Right lobe of liver (tissue), 6 donors: ENCODE measurements around the gene ASZ1. TPM values are rescaled to one million over a fixed set of nuclear protein-coding genes. Genes with fewer than 3 reads are reported as not detected.

Experiments used
- ATAC-seq, 4 donors: fragments of 200-7000 bp; cut with Tn5 transposase; one replicate each; pipeline ENCODE4 v1.9.1; 2020; ENCODE audit warnings: mild to moderate bottlenecking in 4 of 4, moderate library complexity in 4 of 4
- DNase-seq, 3 donors: peaks; one replicate each; pipeline ENCODE4 v3.0.0-alpha.2; 2020
- H3K27ac ChIP-seq, 3 donors: fragments of 200-600 bp; one replicate each; pipeline ENCODE4 v1.8.0; 2022
- H3K27me3 ChIP-seq, 2 donors: fragments of 200-600 bp; one replicate each; pipeline ENCODE4 v1.8.0; 2022
- H3K36me3 ChIP-seq, 4 donors: fragments of 200-600 bp; sonication (generic) in 1 of 4; one replicate each; pipeline versions ENCODE4 v1.5.1 to v1.8.0; 2017 to 2022; ENCODE audit warnings: control low read depth in 1 of 4
- H3K4me1 ChIP-seq, 4 donors: fragments of 200-600 bp; sonication (generic) in 1 of 4; one replicate each; pipeline versions ENCODE4 v1.5.1 to v1.8.0; 2017 to 2022; ENCODE audit warnings: control low read depth in 1 of 4
- H3K4me3 ChIP-seq, 3 donors: fragments of 200-600 bp; one replicate each; pipeline ENCODE4 v1.8.0; 2022
- H3K9me3 ChIP-seq, 4 donors: fragments of 200-600 bp; sonication (generic) in 1 of 4; one replicate each; pipeline versions ENCODE4 v1.5.1 to v1.8.0; 2017 to 2022; ENCODE audit warnings: control low read depth in 1 of 4
- CTCF ChIP-seq, 4 donors: fragments of 200-600 bp in 3 of 4; fragments of 450-650 bp in 1 of 4; IDR thresholded peaks; one replicate each; pipeline versions ENCODE4 v1.5.1 to v1.8.0; 2016 to 2022; ENCODE audit warnings: antibody characterized with exemption in 4 of 4, mild to moderate bottlenecking in 2 of 4
- POLR2A ChIP-seq: fragments of 450-650 bp; IDR thresholded peaks from one replicate; pipeline ENCODE4 v1.6.1; 2017; ENCODE audit warnings: antibody characterized with exemption, mild to moderate bottlenecking
- WGBS: methylation state at CpG from one replicate; pipeline ENCODE4 v1.1.6; 2018; ENCODE audit warnings: low coverage, low lambda C conversion rate; ENCODE audit not compliant: insufficient coverage; ENCODE audit errors: missing lambda C conversion rate; 5-methylcytosine and 5-hydroxymethylcytosine counted together
- intact Hi-C, 2 donors: fragments of 100-400 bp; cut with DNase I; formaldehyde crosslinking; loops; one replicate each; pipeline versions ENCODE4 v1.11.2 to v1.14.1; 2022
- total RNA-seq, 6 experiments: library from RNA; depleted of rRNA in 2 of 6; stranded (reverse); fragments of >200 nt in 2 of 6; fragmentation: NEBNext Ultra II Directional in 3 of 6; extraction: Animal tissue kit (Norgen Biotek cat#: 25700) in 3 of 6; gene quantifications; one replicate each; pipeline versions ENCODE4 v1.1.0 to v1.2.4, GENCODE V29; 2016 to 2023
- donor health status: DM: no; HTN: yes; CAD: no.
- donor health status: DM: no; HTN: no; CAD: no.
- donor health status: DM: no; HTN: no; CAD: no.
- donor health status: DM: no; HTN: yes; CAD: no.
- donor health status: DM: no; HTN: yes; CAD: no.

The ASZ1 gene
- total RNA-seq, 6 experiments from 2014 or later, result not detected

- Histone ChIP-seq H3K4me1 (peaks cover 0 to 19% (median 5%) of the 10 kb centered on the region in 4 donors), H3K9me3 (no peaks in the 10 kb centered on the region), H3K36me3 (no peaks in the 10 kb centered on the region), H3K27me3 (peaks cover 0 to 5% of the 10 kb centered on the region in 2 donors), H3K4me3 (peak within 1 kb of the TSS; percentile 21 to 32 (median 23)), H3K27ac (no peak within 1 kb of the TSS)
- no peak for TF ChIP-seq POLR2A
- TF ChIP-seq CTCF (IDR thresholded peaks at IDR 0.05), result no peak
- ATAC-seq (peak in 2 of 4 donors; percentile 9 to 16), DNase-seq (no peak)
- intact Hi-C loops, result no loop called here
- WGBS, result 2% methylated on average over 12 of the region's 60 CpGs
Measured at GRCh38 chr7:117322741-117323304, 104.5 kb downstream of the ASZ1 start, which contains the start of gene WNT2. WNT2 (minus strand) TSS chr7:117323058; CDS start chr7:117322989, 69 bp downstream.

- Histone ChIP-seq H3K36me3 (no peaks in the 10 kb centered on the region), H3K27me3 (peaks cover 0 to 5% of the 10 kb centered on the region in 2 donors), H3K9me3 (no peaks in the 10 kb centered on the region), H3K4me1 (peaks cover 0 to 19% (median 5%) of the 10 kb centered on the region in 4 donors), H3K4me3 (no peak overlapping the region), H3K27ac (no peak overlapping the region)
- ATAC-seq (no peak), DNase-seq (no peak)
- TF ChIP-seq CTCF (IDR thresholded peaks at IDR 0.05), result no peak
- no peak for TF ChIP-seq POLR2A
- intact Hi-C loops, result no loop called here
- 71% methylated on average over 6 of the region's 10 CpGs for WGBS
Measured at GRCh38 chr7:117320523-117320922, 106.8 kb downstream of the ASZ1 start.

GRCh38 chr7:117319181-117319580, 108.1 kb downstream of the ASZ1 start:
- TF ChIP-seq CTCF (IDR thresholded peaks at IDR 0.05) (no peak), POLR2A (no peak)
- Histone ChIP-seq H3K4me1 (peaks cover 0 to 16% (median 4%) of the 10 kb centered on the region in 4 donors), H3K36me3 (no peaks in the 10 kb centered on the region), H3K9me3 (no peaks in the 10 kb centered on the region), H3K4me3 (no peak overlapping the region), H3K27ac (no peak overlapping the region), H3K27me3 (peaks cover 0 to 5% of the 10 kb centered on the region in 2 donors)
- 87% methylated on average over 3 of the region's 3 CpGs for WGBS
- intact Hi-C loops, result no loop called here
- ATAC-seq (no peak), DNase-seq (no peak)

GRCh38 chr7:117313582-117313981, 113.7 kb downstream of the ASZ1 start:
- no peak for TF ChIP-seq CTCF (IDR thresholded peaks at IDR 0.05)
- no peak for TF ChIP-seq POLR2A
- no peak for DNase-seq

More at GRCh38 chr7:117313582-117313981, 113.7 kb downstream of the ASZ1 start:
- H3K27me3 ChIP-seq, result no peaks in the 10 kb centered on the region
- H3K4me3 ChIP-seq, result no peak overlapping the region
- intact Hi-C loops, result no loop called here
- H3K27ac ChIP-seq, result no peak overlapping the region
- H3K4me1 ChIP-seq, result peaks cover 0 to 10% (median 4%) of the 10 kb centered on the region in 4 donors
- H3K9me3 ChIP-seq, result no peaks in the 10 kb centered on the region
- H3K36me3 ChIP-seq, result no peaks in the 10 kb centered on the region
- peak in 3 of 4 donors; percentile 44 to 59 (median 58) for ATAC-seq

Other genes starting within 250 kb of the ASZ1 start
- gene WNT2, start 104.4 kb downstream of the ASZ1 start, total RNA-seq, result under 1 TPM; 0.46 to 0.93 (median 0.57) TPM
- gene CFTR, start 52.5 kb upstream of the ASZ1 start, total RNA-seq, result 1 to 10 TPM in 4 of 6 experiments, under 1 TPM in 2; 0.50 to 4.5 (median 1.5) TPM